ENCODE data around the gene ARMC8.

Gene ARMC8

GRCh38 chr3:138213398-138214085, 26.4 kb downstream of the ARMC8 start:
- no peak for TF ChIP-seq CTCF (IDR thresholded peaks at IDR 0.05; ENCODE audit: extremely low read depth, missing control alignments)
- DNase-seq (ENCODE audit: low spot score) = no peak

DNA sequence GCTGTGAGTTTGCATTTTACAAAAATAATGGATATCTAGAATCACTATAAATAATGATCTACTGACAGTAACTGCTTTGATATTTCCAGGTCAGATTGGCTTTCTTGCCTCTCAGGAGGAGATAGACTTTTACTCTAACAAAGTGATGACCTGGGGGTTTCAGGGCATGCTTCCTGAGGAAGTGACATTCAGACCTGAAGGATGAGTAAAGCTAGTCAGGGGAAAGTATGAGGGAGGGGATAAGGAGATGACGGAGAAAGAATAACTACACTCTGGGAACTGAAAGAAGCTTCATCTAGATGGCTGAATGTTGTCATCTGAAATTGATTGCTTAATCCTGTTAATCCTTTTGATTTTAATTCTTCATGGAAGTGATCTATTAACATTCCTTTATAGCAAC, 32.2 kb downstream of the ARMC8 start:
- no peak for DNase-seq (ENCODE audit: low spot score)
- no peak for TF ChIP-seq CTCF (IDR thresholded peaks at IDR 0.05; ENCODE audit: extremely low read depth, missing control alignments)

- no peak for DNase-seq (ENCODE audit: low spot score)
- TF ChIP-seq CTCF (IDR thresholded peaks at IDR 0.05; ENCODE audit: extremely low read depth, missing control alignments) = no peak
Observed at GRCh38 chr3:138220242-138220641, 33.1 kb downstream of the ARMC8 start.

DNA sequence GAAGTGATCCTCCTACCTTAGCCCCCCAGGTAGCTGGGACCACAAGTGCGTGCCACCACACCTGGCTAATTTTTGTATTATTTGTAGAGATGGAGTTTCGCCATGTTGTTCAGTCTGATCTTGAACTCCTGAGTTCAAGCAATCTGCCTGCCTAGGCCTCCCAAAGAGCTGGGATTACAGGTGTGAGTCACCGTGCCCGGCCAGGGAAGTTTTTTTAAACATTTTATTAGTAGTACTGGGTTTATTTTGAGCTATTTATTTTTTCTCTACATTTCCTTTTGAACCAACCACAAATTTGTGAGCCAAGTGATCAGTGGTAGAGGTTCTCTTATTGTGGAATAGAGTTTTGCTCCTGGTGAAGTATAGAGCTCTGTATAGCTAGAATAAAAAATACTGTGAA, 33.7 kb downstream of the ARMC8 start:
- DNase-seq (ENCODE audit: low spot score) = no peak
- TF ChIP-seq CTCF (IDR thresholded peaks at IDR 0.05; ENCODE audit: extremely low read depth, missing control alignments) = no peak

DNA sequence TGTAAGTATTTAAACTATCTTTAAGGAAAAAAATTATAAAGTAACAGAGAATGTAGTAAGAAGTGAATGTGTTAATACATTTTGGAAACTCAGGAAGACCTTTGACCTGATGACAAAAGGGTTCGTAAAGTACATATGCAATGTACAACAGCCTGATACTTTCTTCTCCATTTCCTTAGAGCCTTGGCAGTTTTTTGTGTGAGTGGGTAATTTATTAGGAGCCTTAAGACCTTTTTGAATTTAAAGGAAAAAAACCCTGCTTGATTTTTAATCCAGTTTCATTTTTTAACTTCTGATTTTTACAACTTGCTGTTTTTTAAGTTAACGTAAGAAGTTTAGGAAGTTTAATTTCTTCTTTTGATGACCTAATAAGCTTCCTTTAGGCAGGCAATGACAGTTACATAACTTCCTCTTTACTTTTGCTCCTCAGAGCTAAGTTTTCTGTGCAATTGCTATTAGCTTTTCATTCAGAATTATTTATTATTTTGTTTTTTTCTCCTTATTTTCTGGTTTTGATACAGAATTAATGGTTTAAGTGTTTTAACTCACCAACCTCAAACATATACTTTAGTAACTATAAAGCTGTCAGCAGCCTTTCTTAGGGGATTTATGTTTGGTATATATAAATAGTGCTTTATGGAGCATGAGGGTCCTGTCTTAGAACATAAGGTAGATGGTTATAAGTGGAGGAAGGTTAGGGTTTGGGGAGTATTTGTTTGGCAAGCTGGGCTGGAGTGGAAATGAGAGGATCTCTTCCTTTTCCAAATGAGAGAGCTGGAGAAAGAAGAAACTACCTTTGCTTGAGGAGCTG, 35.2 kb downstream of the ARMC8 start:
- no peak for DNase-seq (ENCODE audit: low spot score)
- no peak for TF ChIP-seq CTCF (IDR thresholded peaks at IDR 0.05; ENCODE audit: extremely low read depth, missing control alignments)

- no peak for TF ChIP-seq CTCF (IDR thresholded peaks at IDR 0.05; ENCODE audit: extremely low read depth, missing control alignments)
- DNase-seq (ENCODE audit: low spot score) = no peak
Observed at GRCh38 chr3:138222942-138223287, 35.8 kb downstream of the ARMC8 start.

DNA sequence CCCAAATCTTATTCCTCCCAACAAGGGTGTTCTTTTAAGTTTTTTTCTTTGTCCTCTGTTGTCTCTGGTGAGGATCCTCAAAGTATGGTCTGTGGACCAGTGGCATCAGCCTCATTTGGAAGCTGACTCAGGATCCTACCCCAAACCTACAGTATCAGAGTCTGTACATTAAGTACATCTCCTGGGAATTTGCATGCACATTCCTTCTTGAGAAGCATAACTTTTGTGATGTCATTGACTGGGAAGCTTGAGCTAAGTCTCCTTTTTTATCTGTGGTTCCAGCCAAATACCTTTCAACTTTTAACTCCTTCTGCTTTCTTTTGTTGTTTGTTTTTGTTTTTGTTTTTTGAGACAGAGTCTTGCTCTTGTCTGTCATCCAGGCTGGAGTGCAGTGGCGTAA, 40.5 kb downstream of the ARMC8 start:
- DNase-seq (ENCODE audit: low spot score) = no peak
- TF ChIP-seq CTCF (IDR thresholded peaks at IDR 0.05; ENCODE audit: extremely low read depth, missing control alignments) = no peak

Measured in GM20000 (cell line).